Tibial nerve (tissue), 4 donors: ENCODE data around the gene LGALS12. TPM values are rescaled to one million over a fixed set of nuclear protein-coding genes. Genes with fewer than 3 reads are reported as not detected.
"Not testable (repeated sequence)": the region's sequence is repeated elsewhere in the genome, so short reads cannot be mapped to it uniquely, and the experiment has no call there.

ENCODE experiments used
- DNase-seq, 2 donors: peaks; one replicate each; pipeline ENCODE4 v3.0.0-alpha.2; 2019; ENCODE audit warnings: low spot score in 2 of 2
- H3K27ac ChIP-seq, 4 donors: fragments of 200-600 bp; sonication (generic) in 3 of 4; one replicate each; pipeline ENCODE4 v1.5.1; 2017 to 2019; ENCODE audit warnings: mild to moderate bottlenecking in 1 of 4
- H3K27me3 ChIP-seq, 2 donors: fragments of 200-600 bp; sonication (generic) in 1 of 2; one replicate each; pipeline versions ENCODE4 v1.5.1 to v1.6.0; 2017 to 2019
- H3K36me3 ChIP-seq, 3 donors: fragments of 200-600 bp; sonication (generic); one replicate each; pipeline ENCODE4 v1.5.1; 2018 to 2019
- H3K4me1 ChIP-seq, 4 donors: fragments of 200-600 bp; sonication (generic) in 3 of 4; one replicate each; pipeline ENCODE4 v1.5.1; 2017 to 2019
- H3K4me3 ChIP-seq, 4 donors: fragments of 200-600 bp; sonication (generic) in 3 of 4; one replicate each; pipeline ENCODE4 v1.5.1; 2017 to 2019; ENCODE audit warnings: mild to moderate bottlenecking in 1 of 4, moderate library complexity in 1 of 4
- H3K9me3 ChIP-seq, 4 donors: fragments of 200-600 bp; sonication (generic) in 3 of 4; one replicate each; pipeline ENCODE4 v1.5.1; 2017 to 2019
- CTCF ChIP-seq, 5 experiments: fragments of 200-600 bp in 3 of 5; fragments of 450-650 bp in 2 of 5; sonication (generic) in 3 of 5; IDR thresholded peaks; one replicate each; pipeline ENCODE4 v1.5.1; 2016 to 2019; ENCODE audit warnings: antibody characterized with exemption in 5 of 5, mild to moderate bottlenecking in 3 of 5, moderate library complexity in 2 of 5
- EP300 ChIP-seq, 2 donors: sonication (generic); formaldehyde crosslinking; IDR thresholded peaks; one replicate each; pipeline ENCODE4 v1.6.1; 2017; ENCODE audit warnings: antibody characterized with exemption in 2 of 2, mild to moderate bottlenecking in 1 of 2
- POLR2A ChIP-seq, 2 donors: fragments of 450-650 bp; IDR thresholded peaks; one replicate each; pipeline ENCODE4 v1.6.1; 2017; ENCODE audit warnings: antibody characterized with exemption in 2 of 2, mild to moderate bottlenecking in 2 of 2, moderate library complexity in 2 of 2
- WGBS, 2 donors: methylation state at CpG; one replicate each; pipeline ENCODE4 v1.1.5; 2018; 5-methylcytosine and 5-hydroxymethylcytosine counted together
- total RNA-seq, 4 donors: library from RNA; depleted of rRNA; stranded (reverse); fragments of >200 nt; gene quantifications; one replicate each; pipeline ENCODE4 v1.1.0, GENCODE V29; 2016

LGALS12 gene
- total RNA-seq, 4 donors from 2014 or later, result 7.3 to 32.7 (median 14.9) TPM

GRCh38 chr11:63543711-63544110 is 37.8 kb downstream of the LGALS12 start:
- peaks cover 0 to 5% (median 2%) of the 10 kb centered on the region in 4 donors for H3K4me1 ChIP-seq
- H3K9me3 ChIP-seq, result no peaks in the 10 kb centered on the region
- no peaks in the 10 kb centered on the region for H3K27me3 ChIP-seq
- H3K27ac ChIP-seq, result no peak overlapping the region
- no peak for TF ChIP-seq EP300 (IDR thresholded peaks at IDR 0.05)
- no peak for TF ChIP-seq POLR2A (IDR thresholded peaks at IDR 0.05)
- peaks cover 0 to 50% (median 0%) of the 10 kb centered on the region in 3 donors for H3K36me3 ChIP-seq
- no peak overlapping the region for H3K4me3 ChIP-seq
- WGBS, 2 donors, result 88 to 93% methylated on average over 2 of the region's 2 CpGs
- no peak for DNase-seq

- Histone ChIP-seq H3K4me3 (no peak overlapping the region), H3K27me3 (no peaks in the 10 kb centered on the region), H3K9me3 (no peaks in the 10 kb centered on the region), H3K4me1 (peaks cover 0 to 4% (median 0%) of the 10 kb centered on the region in 4 donors), H3K36me3 (peaks cover 0 to 50% (median 0%) of the 10 kb centered on the region in 3 donors), H3K27ac (no peak overlapping the region)
- TF ChIP-seq POLR2A (IDR thresholded peaks at IDR 0.05), result no peak
- TF ChIP-seq CTCF (IDR thresholded peaks at IDR 0.05), result no peak
- no peak for TF ChIP-seq EP300 (IDR thresholded peaks at IDR 0.05)
- no peak for DNase-seq
- 69 to 80% methylated on average over 1 of the region's 1 CpG for WGBS, 2 donors
Observed at GRCh38 chr11:63547061-63547460, 41.2 kb downstream of the LGALS12 start.

GRCh38 chr11:63548178-63548577 is 42.3 kb downstream of the LGALS12 start:
- no peak for TF ChIP-seq CTCF (IDR thresholded peaks at IDR 0.05)
- no peak for TF ChIP-seq EP300 (IDR thresholded peaks at IDR 0.05)
- H3K27me3 ChIP-seq, result no peaks in the 10 kb centered on the region
- 81 to 82% methylated on average over 4 of the region's 4 CpGs for WGBS, 2 donors

GRCh38 chr11:63549411-63549810 is 43.5 kb downstream of the LGALS12 start:
- Histone ChIP-seq H3K27me3 (no peaks in the 10 kb centered on the region), H3K36me3 (peaks cover 0 to 38% (median 0%) of the 10 kb centered on the region in 3 donors), H3K4me1 (peaks cover 0 to 11% (median 8%) of the 10 kb centered on the region in 4 donors), H3K4me3 (no peak overlapping the region), H3K27ac (no peak overlapping the region), H3K9me3 (no peaks in the 10 kb centered on the region)
- no peak for DNase-seq
- WGBS, 2 donors, result 40 to 54% methylated on average over 4 of the region's 4 CpGs
- no peak for TF ChIP-seq EP300 (IDR thresholded peaks at IDR 0.05)
- no peak for TF ChIP-seq POLR2A (IDR thresholded peaks at IDR 0.05)
- no peak for TF ChIP-seq CTCF (IDR thresholded peaks at IDR 0.05)

More at GRCh38 chr11:63548178-63548577, 42.3 kb downstream of the LGALS12 start:
- H3K9me3 ChIP-seq, result no peaks in the 10 kb centered on the region
- peaks cover 0 to 48% (median 0%) of the 10 kb centered on the region in 3 donors for H3K36me3 ChIP-seq
- H3K4me3 ChIP-seq, result no peak overlapping the region
- peaks cover 0 to 5% (median 2%) of the 10 kb centered on the region in 4 donors for H3K4me1 ChIP-seq
- no peak for DNase-seq
- no peak overlapping the region for H3K27ac ChIP-seq

- 88 to 98% methylated on average over 22 to 31 of the region's 31 CpGs for WGBS, 2 donors
- not testable (repeated sequence) for DNase-seq, H3K9me3 ChIP-seq, H3K27ac ChIP-seq, H3K27me3 ChIP-seq, H3K4me3 ChIP-seq
- Histone ChIP-seq H3K4me1 (peaks cover 0 to 11% (median 8%) of the 10 kb centered on the region in 4 donors), H3K36me3 (peaks cover 0 to 30% (median 0%) of the 10 kb centered on the region in 3 donors)
Observed at GRCh38 chr11:63550156-63550700, 44.3 kb downstream of the LGALS12 start.

- Histone ChIP-seq H3K36me3 (peaks cover 0 to 19% (median 0%) of the 10 kb centered on the region in 3 donors), H3K4me1 (peaks cover 0 to 11% (median 8%) of the 10 kb centered on the region in 4 donors), H3K27me3 (no peaks in the 10 kb centered on the region), H3K4me3 (no peak overlapping the region), H3K9me3 (no peaks in the 10 kb centered on the region), H3K27ac (no peak overlapping the region)
- 73 to 77% methylated on average over 27 of the region's 27 CpGs for WGBS, 2 donors
- no peak for DNase-seq
- TF ChIP-seq CTCF (IDR thresholded peaks at IDR 0.05), result no peak
Observed at GRCh38 chr11:63551091-63551888, 45.4 kb downstream of the LGALS12 start.
